HG03521 (cell line): ENCODE results near the gene SPHK2.
"Not testable (repeated sequence)": the region's sequence is repeated elsewhere in the genome, so short reads cannot be mapped to it uniquely, and the experiment has no call there.

ENCODE experiments used
- ATAC-seq: cut with Tn5 transposase; IDR thresholded peaks from one replicate; pipeline ENCODE4 v1.9.1; 2021; ENCODE audit warnings: mild to moderate bottlenecking, moderate library complexity; ENCODE audit not compliant: unreplicated experiment

Gene SPHK2

DNA sequence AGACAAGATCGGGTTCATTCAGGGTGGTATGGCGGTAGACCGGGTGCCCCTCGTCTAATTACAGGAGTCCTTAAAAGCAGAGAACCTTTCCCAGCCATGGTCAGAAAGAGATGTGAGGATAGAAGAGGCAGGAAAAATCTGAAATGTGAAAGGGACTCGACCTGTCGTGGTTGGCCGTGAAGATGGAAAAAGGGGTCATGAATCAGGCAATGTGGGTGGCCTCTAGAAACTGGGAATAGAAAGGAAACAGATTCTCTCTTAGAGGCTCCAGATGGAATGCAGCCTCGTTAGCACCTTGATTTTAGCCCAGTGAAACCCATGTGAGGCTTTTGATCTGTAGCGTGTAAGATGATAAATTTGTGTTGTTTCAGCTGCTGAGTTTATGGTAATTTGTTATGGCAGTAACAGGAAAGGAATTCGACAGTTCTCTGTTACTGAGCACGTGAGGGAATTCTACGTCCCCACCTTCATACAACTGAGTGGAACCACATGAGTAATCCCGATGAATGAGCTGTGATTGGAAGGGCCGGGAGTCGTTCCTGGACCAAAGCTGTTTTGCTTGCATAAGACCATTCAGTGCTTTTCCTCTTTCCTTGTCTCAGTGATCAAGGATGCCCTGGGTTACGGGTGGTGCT is 37.7 kb downstream of the SPHK2 start:
- ATAC-seq: no peak

DNA sequence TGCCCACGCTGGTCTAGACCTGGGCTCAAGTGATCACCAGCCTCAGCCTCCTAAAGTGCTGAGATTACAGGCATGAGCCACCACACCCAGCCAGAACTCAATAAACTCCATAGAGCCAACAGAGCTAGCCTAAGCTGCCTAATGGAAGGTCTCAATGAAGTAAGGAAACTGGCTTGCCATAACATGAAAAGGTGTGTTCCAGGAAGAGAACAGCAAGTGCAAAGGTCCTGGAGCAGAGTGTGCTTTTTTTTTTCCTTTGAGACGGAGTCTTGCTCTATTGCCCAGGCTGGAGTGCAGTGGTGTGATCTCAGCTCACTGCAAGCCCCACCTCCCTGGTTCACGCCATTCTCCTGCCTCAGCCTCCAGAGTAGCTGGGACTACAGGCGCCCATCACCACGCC is 38.5 kb downstream of the SPHK2 start:
- ATAC-seq: not testable (repeated sequence)

DNA sequence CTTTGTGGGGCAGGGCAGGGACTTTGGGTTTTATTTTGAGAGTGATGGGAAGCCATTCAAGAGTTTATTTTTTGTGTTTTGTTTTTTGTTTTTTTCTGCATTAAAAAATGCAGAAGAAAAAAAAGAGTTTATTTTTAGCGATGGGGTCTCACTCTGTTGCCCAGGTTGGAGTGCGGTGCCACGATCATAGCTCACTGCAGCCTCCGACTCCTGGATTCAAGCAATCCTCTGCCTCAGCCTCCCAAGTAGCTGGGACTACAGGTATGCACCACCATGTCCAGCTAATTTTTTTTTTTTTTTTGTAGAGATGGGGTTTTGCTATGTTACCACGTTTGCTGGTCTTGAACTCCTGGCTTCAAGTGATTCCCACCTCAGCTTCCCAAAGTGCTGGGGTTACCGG is 39.2 kb downstream of the SPHK2 start:
- no peak for ATAC-seq

DNA sequence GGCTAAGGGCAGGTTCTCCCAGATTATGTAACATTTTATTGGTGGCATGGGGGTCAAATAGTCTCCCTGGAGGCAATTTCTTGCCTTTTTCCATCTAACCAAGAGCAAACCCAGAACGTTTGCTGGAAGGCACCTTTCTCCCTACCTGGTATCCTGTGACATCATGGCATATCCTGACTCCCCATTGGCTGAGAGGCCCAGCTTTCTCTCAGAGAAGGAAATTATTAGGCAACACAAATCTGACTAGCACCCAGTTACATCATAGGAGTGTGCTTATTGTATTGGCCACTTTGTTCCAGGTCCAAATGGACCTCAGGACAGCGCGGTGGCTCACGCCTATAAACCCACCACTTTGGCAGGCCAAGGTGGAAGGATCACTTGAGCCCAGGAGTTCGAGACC is 40.5 kb downstream of the SPHK2 start:
- ATAC-seq: no peak

DNA sequence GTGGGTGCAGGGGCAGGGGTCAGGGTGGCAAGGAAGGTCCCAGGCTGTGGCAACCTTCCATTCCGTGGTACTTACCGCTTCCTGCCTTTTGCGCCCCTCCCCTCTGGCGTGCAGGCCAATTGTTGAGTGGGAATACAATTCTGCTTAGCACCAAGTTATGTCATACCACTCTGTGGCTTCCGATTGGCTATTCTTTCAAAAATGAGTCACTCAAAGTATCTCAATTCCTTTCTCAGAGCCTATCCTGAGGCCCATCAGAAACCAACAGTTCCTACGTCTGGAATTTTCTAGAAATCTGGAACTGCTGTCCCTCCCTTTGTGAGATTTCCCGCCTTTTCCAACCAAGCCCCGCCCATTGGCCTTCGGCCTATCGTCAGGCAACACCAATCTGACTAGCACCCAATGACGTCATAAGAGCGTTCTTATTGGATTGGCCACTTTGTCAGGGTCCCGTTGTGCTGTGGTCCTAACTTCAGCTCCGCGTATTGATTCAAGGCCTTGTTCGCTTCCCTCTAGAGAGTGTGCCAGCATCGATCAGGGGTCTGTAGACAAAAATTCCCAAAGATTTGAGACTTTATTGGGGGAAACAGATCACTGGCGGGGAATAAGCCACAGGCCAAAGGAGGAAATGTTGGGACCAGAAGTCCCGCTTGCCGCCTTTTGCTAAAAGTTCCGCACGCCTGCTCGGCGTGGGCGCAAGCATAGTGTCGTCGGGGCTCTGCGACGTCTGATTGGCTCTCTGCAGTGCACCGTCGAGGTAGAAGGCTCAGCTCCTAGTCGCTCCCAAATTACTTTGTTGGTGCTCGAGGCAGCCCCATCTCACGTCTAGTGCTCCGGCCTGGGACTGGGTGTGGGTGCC is 41.8 kb downstream of the SPHK2 start:
- ATAC-seq: peak; percentile 71

DNA sequence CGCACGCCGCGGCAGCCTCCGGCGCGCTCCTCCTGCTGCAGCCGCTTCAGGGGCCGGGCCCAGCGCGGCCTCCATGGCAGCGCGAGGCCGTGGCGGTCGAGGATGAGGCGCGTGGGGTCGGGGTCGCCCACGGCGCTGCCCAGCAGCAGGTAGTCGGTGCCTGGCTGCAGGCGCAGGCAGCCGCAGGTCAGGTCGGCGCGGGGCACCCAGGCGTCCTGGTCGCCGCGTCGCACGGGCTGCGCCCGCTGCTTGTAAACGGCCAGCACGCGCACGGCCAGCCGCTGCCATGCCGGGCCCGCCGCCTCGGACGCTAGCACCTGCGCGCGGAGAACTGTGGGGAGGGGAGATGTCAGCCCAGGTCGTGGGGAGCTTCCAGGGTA is 42.4 kb downstream of the SPHK2 start:
- no peak for ATAC-seq

DNA sequence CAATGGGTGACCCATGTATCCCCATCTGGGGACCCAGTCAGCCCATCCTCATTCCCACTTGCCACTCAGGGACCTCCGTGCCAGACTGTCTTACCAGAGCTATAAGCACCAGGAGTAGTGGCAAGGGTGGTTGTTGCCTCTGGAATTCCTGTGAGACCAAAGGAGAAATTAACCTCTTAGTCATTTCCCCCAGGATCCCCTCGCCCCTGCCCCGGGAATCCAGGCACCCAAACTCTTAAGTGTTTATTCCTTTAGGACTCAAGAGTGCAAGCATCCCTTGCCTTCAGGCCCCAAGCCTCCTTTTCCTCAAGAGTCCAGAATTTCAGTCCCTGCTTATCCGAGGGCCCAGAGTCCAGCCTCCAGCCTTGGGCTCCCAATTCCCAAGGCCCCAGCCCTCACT is 44.4 kb downstream of the SPHK2 start:
- ATAC-seq: no peak

DNA sequence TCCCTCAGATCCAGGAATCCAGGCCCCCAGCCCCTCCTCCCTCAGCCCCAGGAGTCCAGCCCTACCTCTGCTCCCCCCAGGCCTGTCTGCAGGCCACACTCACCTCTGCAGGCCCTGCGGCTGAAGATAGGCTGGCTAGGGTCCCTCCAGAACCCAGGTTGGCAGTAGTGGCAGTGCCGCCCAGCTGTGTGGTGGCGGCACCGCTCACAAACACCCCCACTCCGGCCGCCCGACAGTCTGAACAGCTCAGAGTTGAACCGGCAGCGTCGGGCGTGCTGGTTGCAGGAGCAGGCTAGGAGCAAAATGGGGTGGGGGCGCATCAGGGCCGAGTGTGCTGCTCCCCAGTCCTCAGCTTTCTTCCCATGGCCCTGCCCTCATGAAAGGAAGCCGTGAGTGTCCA is 45.2 kb downstream of the SPHK2 start:
- ATAC-seq: no peak

DNA sequence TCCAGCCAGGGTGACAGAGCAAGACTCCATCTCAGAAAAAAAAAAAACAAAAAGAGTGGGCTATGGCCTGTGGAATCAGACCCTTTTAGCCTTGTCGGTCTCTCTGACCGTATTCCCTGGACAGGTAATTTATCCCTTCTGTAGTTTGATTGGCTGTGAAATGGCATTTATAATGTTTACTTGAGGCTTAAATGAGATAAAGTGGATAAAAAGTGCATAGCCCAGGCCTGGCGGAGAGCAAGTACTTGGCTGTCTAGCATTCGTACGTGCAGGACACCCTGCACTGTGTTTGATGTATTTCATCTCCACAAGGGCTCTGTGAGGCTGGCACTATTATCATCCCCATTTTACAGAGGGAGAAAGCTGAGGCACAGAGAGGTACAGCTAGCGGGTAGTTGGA is 46.5 kb downstream of the SPHK2 start:
- ATAC-seq: no peak

DNA sequence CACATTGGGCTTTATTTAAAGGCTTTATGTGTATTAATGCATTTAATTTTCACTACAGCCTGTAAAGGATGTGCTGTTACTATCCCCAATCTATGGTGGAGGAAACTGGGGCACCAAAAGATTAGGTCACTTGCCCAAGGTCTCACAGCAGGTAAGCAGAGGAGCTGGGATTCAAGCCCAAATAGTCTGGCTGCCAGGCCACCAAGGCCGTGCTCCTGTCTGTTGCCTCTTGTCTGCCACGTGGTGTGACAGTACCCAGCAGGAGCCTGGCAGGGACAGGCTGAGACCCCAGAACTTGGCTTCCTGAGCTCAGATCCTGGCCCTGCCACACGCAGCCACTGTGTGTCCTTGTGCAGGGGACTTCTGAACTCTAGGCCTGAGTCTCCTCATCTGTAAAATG is 49.0 kb downstream of the SPHK2 start:
- no peak for ATAC-seq

DNA sequence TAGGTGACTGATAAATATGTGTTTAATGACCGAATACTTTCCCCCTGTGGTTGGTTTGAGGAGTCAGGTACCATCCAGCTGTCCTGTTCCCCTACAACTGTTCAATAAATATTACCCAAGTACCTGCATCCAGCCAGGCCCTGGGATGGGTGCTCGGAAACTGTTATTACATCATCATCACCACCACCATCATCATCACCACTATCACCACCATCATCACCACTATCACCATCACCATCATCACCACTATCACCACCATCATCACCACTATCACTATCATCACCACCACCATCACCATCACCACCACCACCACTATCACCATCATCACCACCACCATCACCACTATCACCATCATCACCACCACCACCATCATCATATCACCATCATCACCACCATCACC is 49.5 kb downstream of the SPHK2 start:
- ATAC-seq: no peak

DNA sequence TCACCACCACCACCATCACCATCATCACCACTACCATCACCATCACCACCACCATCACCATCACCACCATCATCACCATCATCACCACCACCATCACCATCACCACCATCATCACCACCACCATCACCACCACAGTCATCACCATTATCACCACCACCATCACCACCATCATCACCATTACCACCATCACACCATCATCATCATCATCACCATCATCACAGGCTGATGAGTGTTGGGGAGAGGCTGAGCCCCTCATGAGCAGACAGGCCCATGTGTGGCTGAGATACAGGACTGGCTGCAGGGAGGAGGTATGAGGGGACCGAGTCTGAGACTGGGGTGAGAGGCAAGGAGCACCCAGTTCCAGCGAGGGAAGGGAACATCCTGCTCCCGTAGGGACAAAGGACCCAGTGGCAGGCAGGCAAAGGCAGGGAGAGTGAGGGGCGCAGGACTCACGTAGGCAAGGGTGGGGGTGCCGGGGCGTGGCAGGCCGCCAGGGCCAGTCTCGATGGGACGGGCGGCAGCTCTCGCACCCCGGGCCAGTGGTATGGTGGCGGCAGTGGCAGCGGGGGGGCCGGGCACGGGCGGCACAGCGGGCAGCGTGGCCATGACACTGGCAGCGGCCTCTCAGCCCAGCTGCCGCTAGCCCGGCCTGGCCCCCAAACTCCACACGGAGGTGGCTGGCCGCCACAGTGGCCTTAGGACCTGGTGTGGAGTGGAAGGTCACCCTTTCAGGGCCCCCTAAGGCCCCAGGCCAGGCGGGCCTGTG is 50.8 kb downstream of the SPHK2 start:
- no peak for ATAC-seq

DNA sequence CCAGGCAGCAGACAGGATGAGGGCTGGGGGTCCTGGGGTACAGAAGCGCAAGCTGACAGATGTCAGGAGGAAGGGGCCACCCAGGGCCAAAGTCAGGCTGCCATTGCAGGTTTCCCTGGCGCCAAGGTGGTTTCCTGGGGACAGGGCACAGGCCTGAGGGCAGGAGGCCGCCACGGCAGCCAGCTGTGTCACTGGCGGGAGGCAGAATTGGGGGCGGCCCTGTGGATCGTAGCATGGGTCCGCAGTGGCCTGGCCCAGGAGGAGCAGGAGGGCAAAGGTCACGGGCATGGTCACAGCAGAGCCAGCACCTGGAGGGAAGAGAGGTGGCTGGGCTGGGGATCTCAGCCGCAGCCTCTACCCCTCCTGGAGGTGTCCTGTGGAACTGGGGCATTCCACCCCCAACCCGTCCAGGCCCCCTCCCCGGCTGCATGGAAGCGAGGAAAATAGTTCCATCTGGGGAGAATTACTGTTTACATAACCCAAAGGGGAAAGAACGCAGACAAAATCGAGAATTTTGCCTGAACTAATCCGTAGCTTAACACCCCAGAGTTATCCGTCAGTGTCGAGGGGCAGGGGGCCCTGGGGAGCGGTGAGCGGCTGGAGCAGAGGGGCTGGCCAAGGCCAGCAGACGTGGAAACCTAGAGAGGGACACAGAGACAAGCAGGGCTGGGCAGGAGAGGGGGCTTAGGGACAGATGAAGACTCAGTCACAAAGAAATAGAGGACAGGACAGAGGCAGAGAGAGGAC is 51.6 kb downstream of the SPHK2 start:
- ATAC-seq: no peak

DNA sequence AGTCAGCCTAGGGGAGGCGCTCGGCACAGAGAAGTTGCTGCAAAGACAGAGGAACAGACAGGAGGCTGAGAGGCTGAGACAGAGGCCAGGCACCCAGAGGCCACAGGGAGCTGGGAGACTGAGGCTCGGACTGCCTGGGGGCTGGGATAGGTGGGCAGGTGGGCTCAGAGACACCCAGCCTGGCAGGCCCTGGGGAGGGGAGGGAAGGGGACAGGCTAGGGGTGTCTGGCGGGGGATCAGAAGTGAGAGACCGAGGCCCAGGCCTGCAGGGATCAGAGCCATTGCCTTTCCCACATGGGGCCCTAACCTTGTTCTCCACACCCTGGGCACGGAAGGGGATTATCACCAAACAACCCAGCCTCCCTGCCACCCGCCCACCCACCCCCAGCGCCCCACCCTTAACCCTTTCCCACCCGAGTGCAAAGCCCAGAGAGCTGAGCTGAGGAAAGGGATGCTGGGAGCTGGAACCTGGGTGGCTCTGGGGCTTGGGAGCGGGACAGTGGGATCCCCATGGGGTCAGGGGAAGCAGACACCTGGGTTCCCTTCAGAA is 52.2 kb downstream of the SPHK2 start:
- ATAC-seq: no peak

DNA sequence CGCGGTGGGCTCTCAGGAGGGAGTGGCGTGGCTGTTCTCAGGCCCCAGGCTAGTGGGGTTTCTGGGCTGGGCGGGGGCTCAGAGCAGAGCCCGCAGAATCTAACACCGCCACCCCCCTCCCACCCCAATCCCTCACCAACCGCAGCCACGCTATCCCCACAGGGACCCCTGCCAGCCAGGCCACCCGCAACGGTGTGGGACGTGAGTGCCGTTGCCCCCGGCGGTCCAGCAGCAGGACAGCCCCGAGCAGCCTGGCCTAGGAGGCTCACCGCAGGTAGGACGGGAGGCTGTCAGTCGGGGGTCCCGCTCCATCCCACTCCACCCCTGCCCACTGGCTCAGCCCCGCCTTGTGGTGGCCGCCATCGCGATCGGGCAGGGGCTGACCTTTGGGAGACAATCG is 53.7 kb downstream of the SPHK2 start, which contains the start of gene NTN5:
Gene NTN5, minus strand, starts transcription at position 24 of the 400 bp plus-strand sequence. CDS start 2,031 bp downstream, outside the sequence.
- no peak for ATAC-seq

DNA sequence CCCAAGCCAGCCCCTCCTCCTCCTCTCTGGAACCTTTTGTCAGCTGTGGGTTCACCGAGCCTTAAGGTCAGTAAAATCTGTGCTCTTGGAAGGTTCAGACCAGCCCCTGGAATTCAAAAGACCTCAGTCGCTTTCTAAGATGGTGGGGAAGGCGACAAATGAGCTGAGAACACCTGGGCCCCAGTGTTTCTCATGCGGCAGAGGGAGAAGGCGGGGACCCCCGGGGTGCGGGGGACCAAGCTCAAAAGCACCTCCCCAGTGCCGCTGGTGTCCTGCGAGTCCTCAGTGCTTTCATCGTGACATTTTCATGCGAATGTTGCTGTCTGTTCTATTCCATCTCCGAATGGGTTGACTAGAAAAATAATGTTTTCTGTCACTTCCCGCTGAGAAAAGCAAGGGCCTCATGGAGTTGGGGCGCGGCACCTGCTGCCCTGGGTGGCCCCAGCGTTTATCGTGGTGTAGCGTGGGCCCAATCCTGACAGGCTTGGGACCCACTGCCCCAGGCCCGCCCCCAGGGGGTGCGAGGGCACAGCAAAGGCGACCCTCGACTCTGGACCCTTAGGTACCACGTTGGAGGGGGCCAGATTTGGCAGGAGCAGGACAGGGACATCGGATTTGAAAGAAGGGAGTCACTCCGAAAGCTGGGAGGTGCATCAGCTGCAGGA is 54.3 kb downstream of the SPHK2 start:
- no peak for ATAC-seq

DNA sequence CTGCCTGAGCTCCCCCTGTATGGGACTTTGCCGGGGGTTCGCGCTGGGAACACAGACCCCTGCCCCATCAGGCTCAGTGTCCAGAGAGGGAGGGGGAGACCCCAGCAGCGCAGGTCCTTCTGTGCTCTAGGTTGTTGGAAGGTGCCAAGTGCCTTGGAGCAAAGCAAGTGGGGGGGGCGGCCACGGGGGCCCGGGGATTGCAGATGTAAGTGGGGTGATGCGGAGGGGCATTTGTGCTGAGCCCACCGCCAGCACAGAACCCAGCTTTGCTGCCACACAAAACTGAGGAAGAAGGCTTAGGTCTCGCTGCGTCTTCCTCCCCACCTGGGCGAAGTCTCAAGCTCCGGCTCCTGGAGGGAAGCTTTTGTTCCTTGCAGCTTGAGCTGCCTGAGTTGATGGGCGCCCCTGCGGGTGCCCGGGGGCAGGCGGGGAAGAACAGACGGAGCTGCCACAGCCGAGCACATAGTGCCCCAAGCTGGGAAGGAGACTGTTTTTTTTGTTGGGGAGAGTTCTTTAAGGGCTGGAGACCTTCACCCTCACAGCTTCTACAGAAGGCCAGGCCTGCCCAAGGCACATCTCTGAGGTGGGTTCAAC is 55.0 kb downstream of the SPHK2 start:
- no peak for ATAC-seq

DNA sequence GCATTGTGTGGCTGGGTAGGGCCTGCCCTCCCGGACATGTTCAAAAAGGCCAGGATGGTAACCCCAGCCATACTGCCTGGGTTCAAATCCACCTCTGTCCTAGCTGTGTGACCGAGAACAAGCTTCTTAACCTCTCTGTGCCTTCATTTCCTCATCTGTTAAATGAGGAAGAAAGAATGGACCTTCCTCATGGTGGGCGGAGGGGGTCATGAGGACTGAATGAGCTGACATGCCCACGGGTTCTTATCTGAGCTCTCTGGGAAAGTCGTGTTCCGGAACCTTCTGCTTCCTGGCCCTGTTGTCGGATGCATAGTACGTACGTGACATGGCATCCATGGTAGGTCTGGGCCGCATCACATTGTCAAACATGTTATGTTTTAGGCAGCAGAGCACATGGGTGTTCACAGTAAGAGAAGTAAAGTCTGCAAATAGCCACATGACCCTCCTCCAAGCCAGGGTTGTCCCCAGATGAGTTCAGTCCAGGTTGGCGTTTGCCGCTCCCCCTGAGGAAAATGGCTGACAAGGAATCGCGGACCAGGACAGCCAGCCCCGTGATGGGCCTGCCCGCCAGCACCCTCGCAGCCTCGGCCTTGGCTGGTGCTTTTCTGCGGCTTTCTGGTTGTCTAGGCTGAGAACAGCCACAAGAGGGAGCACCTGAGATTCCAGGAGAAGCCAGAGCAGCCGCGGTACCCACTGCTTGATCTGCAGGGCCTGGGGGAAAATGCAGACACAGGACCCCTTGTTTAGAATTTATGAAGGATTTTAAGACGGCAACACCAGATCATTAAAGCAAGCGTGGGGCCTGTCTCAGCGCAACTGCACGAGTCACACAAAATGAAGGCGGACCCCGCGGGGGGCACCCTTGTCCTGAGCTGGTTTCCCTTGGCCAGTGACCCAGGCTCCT is 55.9 kb downstream of the SPHK2 start:
- ATAC-seq: no peak

DNA sequence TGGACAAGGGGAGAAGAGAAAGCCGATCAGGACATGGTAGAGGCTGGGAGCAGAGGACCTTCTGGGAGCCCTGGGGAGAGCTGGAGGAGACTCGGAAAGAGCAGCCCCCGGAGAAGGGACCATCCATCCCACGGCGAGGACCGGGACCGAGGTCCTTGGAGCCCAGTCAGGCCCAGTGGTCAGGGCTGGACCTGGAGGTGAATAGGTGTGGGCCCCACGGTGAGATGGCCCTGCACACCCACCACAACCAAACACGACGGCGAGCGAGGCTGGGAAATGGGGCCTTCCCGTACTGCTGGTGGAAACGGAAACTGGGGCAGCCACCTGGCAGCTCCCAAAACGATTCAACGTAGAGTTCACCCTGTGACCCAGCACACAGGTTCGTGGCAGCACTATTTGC is 57.2 kb downstream of the SPHK2 start:
- no peak for ATAC-seq
